Sigmoid colon (tissue), 7 donors: ENCODE data around the gene SLC33A1. TPM values are rescaled to one million over a fixed set of nuclear protein-coding genes. Genes with fewer than 3 reads are reported as not detected.
"Not testable (repeated sequence)": the region's sequence is repeated elsewhere in the genome, so short reads cannot be mapped to it uniquely, and the experiment has no call there.

ENCODE experiments used
- DNase-seq: peaks from one replicate; pipeline ENCODE4 v3.0.0-alpha.2; 2019
- H3K27ac ChIP-seq, 4 donors: fragments of 200-600 bp; sonication (generic); one replicate each; pipeline ENCODE4 v1.5.1; 2016 to 2019; ENCODE audit warnings: mild to moderate bottlenecking in 1 of 4
- H3K27me3 ChIP-seq, 3 donors: fragments of 200-600 bp; sonication (generic); one replicate each; pipeline ENCODE4 v1.5.1; 2019; ENCODE audit warnings: mild to moderate bottlenecking in 1 of 3
- H3K36me3 ChIP-seq, 4 donors: fragments of 200-600 bp; sonication (generic); one replicate each; pipeline ENCODE4 v1.5.1; 2016 to 2019
- H3K4me1 ChIP-seq, 4 donors: fragments of 200-600 bp; sonication (generic); one replicate each; pipeline ENCODE4 v1.5.1; 2017 to 2019
- H3K4me3 ChIP-seq, 4 donors: fragments of 200-600 bp; sonication (generic); one replicate each; pipeline ENCODE4 v1.5.1; 2017 to 2019; ENCODE audit warnings: mild to moderate bottlenecking in 2 of 4, moderate library complexity in 1 of 4
- H3K9me3 ChIP-seq, 4 donors: fragments of 200-600 bp in 3 of 4; sonication (generic) in 3 of 4; one replicate each; pipeline versions ENCODE4 v1.5.1 to v1.6.1; 2013 to 2019
- EP300 ChIP-seq, 4 donors: sonication (generic); formaldehyde crosslinking; IDR thresholded peaks; one replicate each; pipeline ENCODE4 v1.6.1; 2017; ENCODE audit warnings: antibody characterized with exemption in 4 of 4
- POLR2A ChIP-seq, 2 donors: fragments of 450-650 bp; IDR thresholded peaks; one replicate each; pipeline ENCODE4 v1.6.1; 2016; ENCODE audit warnings: antibody characterized with exemption in 2 of 2, mild to moderate bottlenecking in 2 of 2, moderate library complexity in 2 of 2
- POLR2AphosphoS5 ChIP-seq, 4 donors: sonication (generic); formaldehyde crosslinking; IDR thresholded peaks; one replicate each; pipeline ENCODE4 v1.6.1; 2017; ENCODE audit warnings: antibody characterized with exemption in 4 of 4
- WGBS, 2 donors: extraction: QIAGEN DNeasy Blood & Tissue Kit; methylation state at CpG; one replicate each; pipeline ENCODE4 v1.1.7; 2013; 5-methylcytosine and 5-hydroxymethylcytosine counted together
- intact Hi-C: fragments of 100-400 bp; cut with DNase I; formaldehyde crosslinking; loops from one replicate; pipeline ENCODE4 v1.15.1; 2023
- polyA plus RNA-seq, 3 donors: library from polyadenylated mRNA; stranded (reverse); fragments of 200-250 nt; gene quantifications; one replicate each; pipeline ENCODE4 v1.2.3, GENCODE V29; 2013
- total RNA-seq, 4 donors: library from RNA; depleted of rRNA; stranded (reverse); fragments of >200 nt; gene quantifications; one replicate each; pipeline ENCODE4 v1.1.0, GENCODE V29; 2016
- TF ChIP-seq, protein P1 (sequence below), 4 experiments: fragments of 450-650 bp in 3 of 4; fragments of 200-600 bp in 1 of 4; IDR thresholded peaks; one replicate each; pipeline ENCODE4 v1.5.1; 2016 to 2019; ENCODE audit warnings: antibody characterized with exemption in 4 of 4, mild to moderate bottlenecking in 3 of 4, moderate library complexity in 2 of 4
- donor health status: healthy with polysubstance abuse.
- donor health status: Bipolar disorder and iron deficiency.
- donor health status: healthy.

The SLC33A1 gene
- total and polyA plus RNA-seq, 7 donors, result 2.8 to 28.2 (median 14.4) TPM

DNA sequence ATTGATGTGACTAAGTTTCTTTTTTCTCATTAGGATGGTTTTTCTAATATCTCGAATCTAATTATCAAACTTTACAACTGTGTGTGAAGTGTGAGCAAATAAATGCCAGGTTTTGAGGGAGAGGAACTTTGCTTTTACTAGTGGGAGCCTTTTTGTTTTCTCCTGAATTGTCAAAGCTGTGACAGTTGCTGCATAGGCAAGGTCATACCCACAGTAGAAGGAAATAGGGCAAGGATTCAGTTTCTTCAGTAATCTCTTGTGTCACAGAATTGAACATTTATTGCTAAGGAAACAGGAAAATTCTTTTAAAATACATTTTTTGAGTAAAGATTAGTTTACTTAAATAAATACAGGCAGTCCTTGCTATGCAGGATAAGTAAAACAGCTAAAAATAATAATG is 35.7 kb upstream of the SLC33A1 start:
- no peak for TF ChIP-seq POLR2A (IDR thresholded peaks at IDR 0.05)
- no peak for TF ChIP-seq EP300 (IDR thresholded peaks at IDR 0.05)
- TF ChIP-seq, protein P1, sequence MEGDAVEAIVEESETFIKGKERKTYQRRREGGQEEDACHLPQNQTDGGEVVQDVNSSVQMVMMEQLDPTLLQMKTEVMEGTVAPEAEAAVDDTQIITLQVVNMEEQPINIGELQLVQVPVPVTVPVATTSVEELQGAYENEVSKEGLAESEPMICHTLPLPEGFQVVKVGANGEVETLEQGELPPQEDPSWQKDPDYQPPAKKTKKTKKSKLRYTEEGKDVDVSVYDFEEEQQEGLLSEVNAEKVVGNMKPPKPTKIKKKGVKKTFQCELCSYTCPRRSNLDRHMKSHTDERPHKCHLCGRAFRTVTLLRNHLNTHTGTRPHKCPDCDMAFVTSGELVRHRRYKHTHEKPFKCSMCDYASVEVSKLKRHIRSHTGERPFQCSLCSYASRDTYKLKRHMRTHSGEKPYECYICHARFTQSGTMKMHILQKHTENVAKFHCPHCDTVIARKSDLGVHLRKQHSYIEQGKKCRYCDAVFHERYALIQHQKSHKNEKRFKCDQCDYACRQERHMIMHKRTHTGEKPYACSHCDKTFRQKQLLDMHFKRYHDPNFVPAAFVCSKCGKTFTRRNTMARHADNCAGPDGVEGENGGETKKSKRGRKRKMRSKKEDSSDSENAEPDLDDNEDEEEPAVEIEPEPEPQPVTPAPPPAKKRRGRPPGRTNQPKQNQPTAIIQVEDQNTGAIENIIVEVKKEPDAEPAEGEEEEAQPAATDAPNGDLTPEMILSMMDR (IDR thresholded peaks at IDR 0.05), result no peak
- no peak for TF ChIP-seq POLR2AphosphoS5 (IDR thresholded peaks at IDR 0.05)
- Histone ChIP-seq H3K4me3 (no peak overlapping the region), H3K36me3 (peaks cover 0 to 18% (median 0%) of the 10 kb centered on the region in 4 donors), H3K9me3 (no peaks in the 10 kb centered on the region), H3K4me1 (peaks cover 0 to 18% (median 10%) of the 10 kb centered on the region in 4 donors), H3K27ac (no peak overlapping the region), H3K27me3 (no peaks in the 10 kb centered on the region)
- no peak for DNase-seq
- intact Hi-C loops, result no loop called here
- WGBS, 2 donors, result 36 to 69% methylated on average over 1 of the region's 1 CpG

DNA sequence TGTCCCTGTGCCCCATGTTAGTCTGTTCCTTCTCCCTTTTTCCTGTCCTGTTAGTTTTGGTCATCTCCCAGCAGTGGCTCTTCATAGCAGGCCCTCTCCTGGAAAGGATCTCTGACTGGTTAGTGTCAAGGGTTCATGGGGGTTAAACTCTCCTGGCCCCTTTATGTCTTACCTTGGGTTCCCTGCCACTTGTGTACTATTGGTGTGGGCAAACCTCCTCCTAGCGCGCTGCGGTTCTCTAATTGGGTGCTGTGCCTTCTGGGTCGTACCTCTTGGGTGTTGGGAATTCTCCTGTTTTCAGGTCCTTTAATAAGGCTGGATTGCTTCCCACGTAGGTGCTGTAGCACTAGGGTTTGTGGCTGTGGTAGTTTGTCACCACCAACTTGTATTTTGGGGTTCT is 35.0 kb upstream of the SLC33A1 start:
- 93 to 95% methylated on average over 5 of the region's 5 CpGs for WGBS, 2 donors
- no peak for DNase-seq
- H3K4me1 ChIP-seq, result peaks cover 0 to 18% (median 11%) of the 10 kb centered on the region in 4 donors
- H3K9me3 ChIP-seq, result no peaks in the 10 kb centered on the region
- no peak for TF ChIP-seq POLR2A (IDR thresholded peaks at IDR 0.05)
- TF ChIP-seq POLR2AphosphoS5 (IDR thresholded peaks at IDR 0.05), result no peak
- TF ChIP-seq EP300 (IDR thresholded peaks at IDR 0.05), result no peak
- TF ChIP-seq, protein P1 (IDR thresholded peaks at IDR 0.05), result no peak
- H3K4me3 ChIP-seq, result no peak overlapping the region
- intact Hi-C loops, result no loop called here
- H3K36me3 ChIP-seq, result peaks cover 0 to 11% (median 0%) of the 10 kb centered on the region in 4 donors
- no peaks in the 10 kb centered on the region for H3K27me3 ChIP-seq
- H3K27ac ChIP-seq, result no peak overlapping the region

- TF ChIP-seq, protein P1 (IDR thresholded peaks at IDR 0.05), result no peak
- TF ChIP-seq POLR2A (IDR thresholded peaks at IDR 0.05) (no peak), POLR2AphosphoS5 (IDR thresholded peaks at IDR 0.05) (no peak), EP300 (IDR thresholded peaks at IDR 0.05) (no peak)
- Histone ChIP-seq H3K36me3 (no peaks in the 10 kb centered on the region), H3K4me3 (no peak overlapping the region), H3K9me3 (no peaks in the 10 kb centered on the region), H3K4me1 (peaks cover 0 to 18% (median 11%) of the 10 kb centered on the region in 4 donors), H3K27me3 (no peaks in the 10 kb centered on the region), H3K27ac (no peak overlapping the region)
- 86 to 91% methylated on average over 1 of the region's 1 CpG for WGBS, 2 donors
- intact Hi-C loops, result no loop called here
- no peak for DNase-seq
Measured at GRCh38 chr3:155886915-155887314, 32.7 kb upstream of the SLC33A1 start.

- 81 to 92% methylated on average over 8 of the region's 8 CpGs for WGBS, 2 donors
- intact Hi-C loops, H3K36me3 ChIP-seq, DNase-seq, H3K4me3 ChIP-seq, H3K9me3 ChIP-seq, H3K27ac ChIP-seq, H3K27me3 ChIP-seq: not testable (repeated sequence)
- H3K4me1 ChIP-seq, result peaks cover 0 to 18% (median 11%) of the 10 kb centered on the region in 4 donors
Measured at GRCh38 chr3:155886348-155886747, 32.1 kb upstream of the SLC33A1 start.

- Histone ChIP-seq H3K27ac (no peak overlapping the region), H3K4me3 (no peak overlapping the region), H3K27me3 (no peaks in the 10 kb centered on the region), H3K9me3 (no peaks in the 10 kb centered on the region), H3K4me1 (peaks cover 0 to 9% (median 3%) of the 10 kb centered on the region in 4 donors), H3K36me3 (no peaks in the 10 kb centered on the region)
- no peak for DNase-seq
- intact Hi-C loops, result no loop called here
- no peak for TF ChIP-seq POLR2AphosphoS5 (IDR thresholded peaks at IDR 0.05)
- TF ChIP-seq EP300 (IDR thresholded peaks at IDR 0.05), result no peak
- no peak for TF ChIP-seq POLR2A (IDR thresholded peaks at IDR 0.05)
- TF ChIP-seq, protein P1 (IDR thresholded peaks at IDR 0.05), result no peak
Measured at GRCh38 chr3:155885292-155885691, 31.1 kb upstream of the SLC33A1 start.
